Measurements from ENCODE around the gene SIRT3.
A peak's percentile ranks its signal among the peaks of the same experiment; 100 is the strongest.

The SIRT3 gene

GRCh38 chr11:215581-216037, 20.5 kb downstream of the SIRT3 start:
- DNase-seq (ENCODE audit: low read depth in 2 of 2): no peak

- no peak for DNase-seq (ENCODE audit: low read depth in 2 of 2)
Observed at GRCh38 chr11:214083-214482, 22.1 kb downstream of the SIRT3 start.

GRCh38 chr11:213111-213510, 23.0 kb downstream of the SIRT3 start:
- DNase-seq (ENCODE audit: low read depth in 2 of 2): no peak

- DNase-seq (ENCODE audit: low read depth in 2 of 2): no peak
Observed at GRCh38 chr11:212150-213100, 23.7 kb downstream of the SIRT3 start.

GRCh38 chr11:211741-212140, 24.4 kb downstream of the SIRT3 start:
- DNase-seq (ENCODE audit: low read depth in 2 of 2): no peak

- no peak for DNase-seq (ENCODE audit: low read depth in 2 of 2)
Observed at GRCh38 chr11:211295-211694, 24.8 kb downstream of the SIRT3 start.

- DNase-seq (ENCODE audit: low read depth in 2 of 2): no peak
Observed at GRCh38 chr11:210803-211180, 25.4 kb downstream of the SIRT3 start.

- DNase-seq (ENCODE audit: low read depth in 2 of 2): no peak
Observed at GRCh38 chr11:210122-210802, 25.9 kb downstream of the SIRT3 start.

- no peak for DNase-seq (ENCODE audit: low read depth in 2 of 2)
Observed at GRCh38 chr11:209275-210121, 26.6 kb downstream of the SIRT3 start.

GRCh38 chr11:208917-209260, 27.3 kb downstream of the SIRT3 start:
- no peak for DNase-seq (ENCODE audit: low read depth in 2 of 2)

- DNase-seq (ENCODE audit: low read depth in 2 of 2): peak; percentile 60 to 63
Observed at GRCh38 chr11:208181-208916, 27.8 kb downstream of the SIRT3 start.

GRCh38 chr11:207863-208180, 28.3 kb downstream of the SIRT3 start:
- DNase-seq (ENCODE audit: low read depth in 2 of 2): no peak

- DNase-seq (ENCODE audit: low read depth in 2 of 2): peak; percentile 91 to 98
Observed at GRCh38 chr11:207208-207862, 28.8 kb downstream of the SIRT3 start, which contains the start of the genes BET1L and RIC8A. TSS of gene BET1L (minus strand) at chr11:207399. CDS start at chr11:207321, 78 bp downstream. TSS of gene RIC8A (plus strand) at chr11:207708. CDS start at chr11:208855, 1,147 bp downstream.

- DNase-seq (ENCODE audit: low read depth in 2 of 2): no peak
Observed at GRCh38 chr11:206526-207207, 29.5 kb downstream of the SIRT3 start.

- no peak for DNase-seq (ENCODE audit: low read depth in 2 of 2)
Observed at GRCh38 chr11:206002-206384, 30.1 kb downstream of the SIRT3 start.

GRCh38 chr11:205221-206001, 30.7 kb downstream of the SIRT3 start:
- no peak for DNase-seq (ENCODE audit: low read depth in 2 of 2)

- no peak for DNase-seq (ENCODE audit: low read depth in 2 of 2)
Observed at GRCh38 chr11:204587-205109, 31.5 kb downstream of the SIRT3 start.

GRCh38 chr11:203945-204586, 32.1 kb downstream of the SIRT3 start:
- no peak for DNase-seq (ENCODE audit: low read depth in 2 of 2)
